GM13977 (cell line): ENCODE measurements around the gene ALS2CL.

Experiments
- DNase-seq: peaks from one replicate; pipeline ENCODE4 v3.0.0; 2012; ENCODE audit warnings: low spot score
- CTCF ChIP-seq: IDR thresholded peaks from 2 replicates; pipeline ENCODE4 v1.5.1; 2012; ENCODE audit warnings: mild to moderate bottlenecking, control low read depth; ENCODE audit not compliant: insufficient read depth; ENCODE audit errors: extremely low read depth, missing control alignments
- in situ Hi-C: fragments of 300-500 bp; cut with MboI; formaldehyde crosslinking; loops from one replicate; pipeline ENCODE4 v1.12.0; 2022; ENCODE audit warnings: low sequenced_read_pairs, low pct_unique_long_range_greater_than_20kb, mixed read lengths, inconsistent platforms; ENCODE audit not compliant: unreplicated experiment

The ALS2CL gene

DNA sequence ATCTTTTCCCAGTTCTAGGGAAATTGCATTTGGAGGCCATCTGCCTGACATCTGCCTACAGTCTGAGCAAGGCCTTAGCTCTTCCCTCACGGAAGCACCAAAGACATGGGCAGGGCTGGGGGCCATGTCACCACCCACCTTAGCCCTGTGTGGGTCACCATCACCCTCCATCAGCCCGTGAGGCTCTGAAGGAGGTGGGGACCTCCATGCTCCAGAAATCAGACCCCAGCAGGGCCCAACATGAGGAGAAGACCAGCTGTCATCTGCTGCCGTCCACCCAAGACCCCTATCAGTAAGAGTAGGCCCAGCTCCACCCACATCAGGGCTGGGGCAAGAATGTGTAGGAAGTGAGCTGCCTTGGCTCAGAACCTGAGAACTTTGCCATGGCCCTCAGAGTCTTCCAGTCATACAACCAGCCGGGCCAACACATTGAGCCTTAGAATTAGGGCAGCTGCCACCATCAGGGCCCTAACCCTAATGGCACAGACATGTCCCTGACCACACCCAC is 9.6 kb upstream of the ALS2CL start:
- no peak for TF ChIP-seq CTCF
- no peak for DNase-seq
- in situ Hi-C loops, result no loop called here

DNA sequence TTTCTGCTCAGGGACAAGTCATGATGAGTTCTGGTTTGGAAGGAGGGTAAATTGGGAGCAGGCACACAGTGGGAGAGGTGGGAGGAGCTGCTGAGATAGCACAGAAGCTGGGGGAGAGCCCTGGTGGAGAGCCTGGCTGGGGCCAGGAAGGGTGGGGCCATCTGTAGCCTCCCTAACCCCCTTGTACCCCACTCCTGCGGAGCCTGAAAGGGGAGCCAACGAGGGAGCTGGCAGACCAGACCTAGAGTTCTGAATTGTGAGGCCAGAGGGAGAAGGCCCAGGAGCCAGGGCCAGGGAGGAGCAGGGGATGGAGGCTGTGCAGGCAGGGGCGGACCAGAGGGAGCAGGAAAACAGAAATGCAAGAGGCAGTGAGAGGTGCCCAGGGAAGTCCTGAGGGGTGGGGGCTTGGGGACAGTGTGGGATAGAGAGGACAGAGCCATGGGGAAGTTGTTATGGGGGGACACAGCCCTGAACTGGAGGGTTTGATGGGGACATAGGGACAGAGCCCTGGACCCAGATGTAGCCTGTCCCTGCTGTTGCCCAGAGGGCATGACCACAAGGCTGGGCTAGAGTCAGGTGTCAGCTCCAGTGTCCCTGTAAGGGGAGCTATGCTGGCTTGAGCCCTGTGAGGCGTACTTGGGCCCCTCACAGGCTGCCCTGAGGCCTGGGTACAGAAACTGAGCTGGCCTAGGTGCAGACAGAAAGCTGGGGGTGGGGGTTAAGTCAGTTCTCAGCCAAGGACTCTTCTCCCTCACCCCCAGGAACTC is 8.9 kb upstream of the ALS2CL start:
- DNase-seq, result no peak
- in situ Hi-C loops, result no loop called here
- no peak for TF ChIP-seq CTCF

DNA sequence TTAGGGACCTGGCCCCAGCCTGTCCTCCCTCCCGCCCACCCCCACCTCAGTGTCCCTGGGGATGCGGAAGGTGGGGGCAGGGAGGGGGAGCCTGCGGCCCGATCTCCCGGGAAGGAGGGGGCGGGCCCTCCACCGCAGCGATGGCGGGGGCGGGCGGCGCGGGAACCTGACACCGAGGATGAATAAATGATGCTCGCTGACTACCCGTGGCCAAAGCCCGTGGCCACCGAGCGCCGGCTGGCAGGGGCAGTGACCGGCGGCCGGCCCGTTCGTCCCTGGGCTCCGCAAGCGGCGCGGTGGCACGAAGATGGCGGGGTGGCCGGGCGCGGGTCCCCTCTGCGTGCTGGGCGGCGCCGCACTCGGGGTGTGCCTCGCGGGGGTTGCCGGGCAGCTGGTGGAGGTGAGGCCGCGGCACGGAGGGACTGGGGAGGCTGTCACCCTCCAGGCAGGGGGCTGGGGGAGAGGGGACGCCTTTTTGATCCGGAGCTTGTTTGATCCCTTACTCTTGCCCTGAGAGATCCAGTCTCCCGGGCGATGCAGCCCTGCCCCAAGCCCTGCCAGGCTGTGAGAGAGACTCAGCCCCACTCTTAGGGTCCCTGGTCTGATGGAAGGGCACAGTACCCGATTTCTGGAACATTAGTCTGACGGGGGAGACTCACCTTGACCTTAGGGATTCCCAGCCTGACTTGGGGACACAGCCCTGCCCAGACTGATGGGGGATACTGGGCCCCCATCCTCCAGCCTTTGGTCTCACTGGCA is 7.9 kb upstream of the ALS2CL start, which contains the start of gene TMIE:
Gene TMIE, plus strand, starts transcription at position 212 of the 759 bp plus-strand sequence. Its CDS starts 96 bp downstream, at position 308.
- DNase-seq, result no peak
- no peak for TF ChIP-seq CTCF
- in situ Hi-C loops, result no loop called here

- TF ChIP-seq CTCF, result no peak
- DNase-seq, result no peak
- in situ Hi-C loops, result no loop called here
These were observed 7.3 kb upstream of the ALS2CL start for GRCh38 chr3:46700772-46701171.

DNA sequence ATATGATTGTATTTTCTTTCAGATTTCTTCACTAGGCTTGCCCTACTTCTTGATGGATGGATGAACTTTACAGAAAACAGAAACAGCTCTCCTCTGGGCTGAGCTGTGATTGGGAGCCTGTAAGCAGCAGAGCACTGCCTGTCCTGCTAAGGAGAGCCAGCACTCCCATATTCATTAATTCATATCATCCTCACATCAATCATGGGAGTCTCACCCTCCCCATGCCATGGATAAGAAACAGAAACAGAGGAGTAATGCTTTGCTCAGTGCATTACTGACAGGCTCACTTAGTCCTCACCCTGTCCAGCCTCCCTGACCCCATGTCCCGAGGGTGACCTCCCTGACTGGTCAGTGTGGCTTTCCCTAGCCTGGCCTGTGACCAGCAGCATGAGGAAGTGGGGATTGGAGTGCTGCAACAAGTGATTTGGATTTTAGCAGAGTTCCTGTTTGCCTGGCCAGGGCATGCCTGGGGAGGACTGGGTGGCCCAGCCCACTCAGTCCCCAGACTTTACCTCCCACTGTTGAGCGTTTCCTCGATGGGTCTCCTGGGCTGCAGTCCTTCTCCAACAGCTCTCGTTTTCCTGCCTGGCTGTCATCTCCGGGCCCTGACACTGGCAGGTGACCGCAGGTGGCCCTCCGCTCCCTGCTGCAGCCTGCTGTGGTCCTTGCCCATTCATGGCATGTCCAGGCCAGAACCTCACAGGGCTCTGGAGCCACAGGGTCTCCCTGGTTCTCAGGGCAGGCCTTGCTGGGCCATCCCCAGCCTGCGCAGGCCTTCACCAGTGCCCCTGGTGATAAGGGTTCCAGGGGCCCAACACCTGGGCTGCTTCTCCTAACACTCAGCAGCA is 6.4 kb upstream of the ALS2CL start:
- TF ChIP-seq CTCF, result no peak
- DNase-seq, result no peak
- in situ Hi-C loops, result no loop called here

DNA sequence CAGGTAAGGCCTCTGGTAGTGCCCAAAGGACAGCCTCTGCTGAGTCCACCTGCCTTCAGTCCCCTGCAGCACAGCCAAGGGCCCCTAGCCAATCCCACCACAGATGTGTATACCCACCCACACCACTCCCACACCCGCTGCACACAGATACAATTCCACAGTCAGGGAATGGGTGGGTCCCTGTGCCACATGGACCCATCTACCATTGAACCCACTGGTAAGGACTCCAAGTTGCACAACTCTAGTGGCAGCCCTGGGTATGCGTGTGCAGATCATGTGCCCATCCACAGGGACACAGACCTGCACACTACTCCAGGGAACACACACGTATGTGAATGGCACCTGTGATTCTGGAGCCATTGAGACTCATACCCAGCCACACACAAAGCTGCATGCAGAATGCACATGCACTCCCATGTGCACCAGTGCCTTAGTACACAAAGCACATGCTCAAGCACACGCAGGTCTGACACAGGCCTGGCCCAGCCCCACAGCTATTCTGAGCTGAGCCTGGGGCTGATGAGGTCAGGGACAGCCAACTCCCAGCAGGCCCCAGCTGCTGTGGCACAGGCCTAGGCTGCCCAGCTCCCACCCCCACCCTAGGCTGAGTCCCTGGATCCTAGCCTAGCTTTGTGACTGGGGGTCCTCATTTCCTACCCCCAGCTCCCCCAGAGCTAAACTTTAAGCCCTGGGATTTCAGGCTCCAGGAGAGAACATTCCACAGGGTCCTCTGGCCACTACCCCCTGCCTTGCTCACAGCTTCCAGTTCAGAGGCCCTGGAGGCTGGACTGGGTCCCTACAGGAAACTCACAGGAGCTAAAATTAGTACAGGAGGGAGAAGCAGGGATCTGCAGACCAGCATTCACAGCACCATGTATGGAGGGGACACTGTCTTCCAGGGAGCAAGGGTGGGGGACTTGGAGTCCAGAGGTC is 2.7 kb upstream of the ALS2CL start:
- no peak for DNase-seq

More for the DNA sequence above, 2.7 kb upstream of the ALS2CL start:
- in situ Hi-C loops, result no loop called here
- no peak for TF ChIP-seq CTCF
